ENCODE results near the gene HSPA1L. TPM values are rescaled to one million over a fixed set of nuclear protein-coding genes. Genes with fewer than 3 reads are reported as not detected.

HSPA1L gene
- total RNA-seq, 1 donor from 2014 or later, result 1.2 TPM

GRCh38 chr6:31761343-31761742, 53.7 kb downstream of the HSPA1L start:
- peaks cover 33% of the 10 kb centered on the region for H3K36me3 Mint-ChIP-seq (ENCODE audit: low read depth)
- POLR2A ChIA-PET, result no interaction called here
- ATAC-seq (ENCODE audit: low read depth), result no peak
- no peak for DNase-seq
- no peaks in the 10 kb centered on the region for H3K27me3 Mint-ChIP-seq
- TF ChIP-seq, protein P1, sequence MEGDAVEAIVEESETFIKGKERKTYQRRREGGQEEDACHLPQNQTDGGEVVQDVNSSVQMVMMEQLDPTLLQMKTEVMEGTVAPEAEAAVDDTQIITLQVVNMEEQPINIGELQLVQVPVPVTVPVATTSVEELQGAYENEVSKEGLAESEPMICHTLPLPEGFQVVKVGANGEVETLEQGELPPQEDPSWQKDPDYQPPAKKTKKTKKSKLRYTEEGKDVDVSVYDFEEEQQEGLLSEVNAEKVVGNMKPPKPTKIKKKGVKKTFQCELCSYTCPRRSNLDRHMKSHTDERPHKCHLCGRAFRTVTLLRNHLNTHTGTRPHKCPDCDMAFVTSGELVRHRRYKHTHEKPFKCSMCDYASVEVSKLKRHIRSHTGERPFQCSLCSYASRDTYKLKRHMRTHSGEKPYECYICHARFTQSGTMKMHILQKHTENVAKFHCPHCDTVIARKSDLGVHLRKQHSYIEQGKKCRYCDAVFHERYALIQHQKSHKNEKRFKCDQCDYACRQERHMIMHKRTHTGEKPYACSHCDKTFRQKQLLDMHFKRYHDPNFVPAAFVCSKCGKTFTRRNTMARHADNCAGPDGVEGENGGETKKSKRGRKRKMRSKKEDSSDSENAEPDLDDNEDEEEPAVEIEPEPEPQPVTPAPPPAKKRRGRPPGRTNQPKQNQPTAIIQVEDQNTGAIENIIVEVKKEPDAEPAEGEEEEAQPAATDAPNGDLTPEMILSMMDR (IDR thresholded peaks at IDR 0.05), result no peak
- intact Hi-C loops (cut with micrococcal nuclease), result no loop called here
- no peaks in the 10 kb centered on the region for H3K9me3 Mint-ChIP-seq
- no peak overlapping the region for H3K27ac Mint-ChIP-seq
- no peak overlapping the region for H3K4me3 Mint-ChIP-seq
- CTCF ChIA-PET, result interaction anchor here (1.1 kb wide), 1 partner anchor 8 kb away, joined by 3 read pairs; no protein-coding TSS in a partner anchor
- H3K4me1 Mint-ChIP-seq, result no peaks in the 10 kb centered on the region

GRCh38 chr6:31760790-31761189, 54.3 kb downstream of the HSPA1L start:
- Mint-ChIP-seq H3K9me3 (no peaks in the 10 kb centered on the region), H3K36me3 (ENCODE audit: low read depth) (peaks cover 33% of the 10 kb centered on the region), H3K4me3 (no peak overlapping the region), H3K4me1 (no peaks in the 10 kb centered on the region), H3K27ac (no peak overlapping the region), H3K27me3 (no peaks in the 10 kb centered on the region)
- no peak for DNase-seq
- intact Hi-C loops (cut with micrococcal nuclease), result no loop called here
- no peak for ATAC-seq (ENCODE audit: low read depth)
- TF ChIP-seq, protein P1 (IDR thresholded peaks at IDR 0.05), result no peak
- ChIA-PET POLR2A (no interaction called here), CTCF (interaction anchor here (1.1 kb wide), 1 partner anchor 9 kb away, joined by 3 read pairs; no protein-coding TSS in a partner anchor)

Other genes starting within 250 kb of the HSPA1L start
- gene LTA, start 243.0 kb downstream of the HSPA1L start, total RNA-seq, result 60.4 and 66.0 TPM in 2 replicates
- gene TNF, start 239.7 kb downstream of the HSPA1L start, total RNA-seq, result 135 and 139 TPM in 2 replicates
- gene LTB, start 232.9 kb downstream of the HSPA1L start, total RNA-seq, result 155 and 177 TPM in 2 replicates
- gene LST1, start 229.0 kb downstream of the HSPA1L start, total RNA-seq, result 7.8 and 8.4 TPM in 2 replicates
- gene NCR3, start 222.3 kb downstream of the HSPA1L start, total RNA-seq, result 10.0 and 11.2 TPM in 2 replicates
- 1.4 and 2.0 TPM in 2 replicates for gene AIF1, start 200.0 kb downstream of the HSPA1L start, total RNA-seq
- gene PRRC2A, start 194.6 kb downstream of the HSPA1L start, total RNA-seq, result 246 and 283 TPM in 2 replicates
- gene BAG6, start 162.6 kb downstream of the HSPA1L start, total RNA-seq, result 309 and 327 TPM in 2 replicates
- 2.2 and 2.4 TPM in 2 replicates for gene APOM, start 159.4 kb downstream of the HSPA1L start, total RNA-seq
- gene C6orf47, start 154.5 kb downstream of the HSPA1L start, total RNA-seq, result 29.0 and 29.3 TPM in 2 replicates
- gene GPANK1, start 150.3 kb downstream of the HSPA1L start, total RNA-seq, result 23.0 and 24.2 TPM in 2 replicates
- gene CSNK2B, start 149.2 kb downstream of the HSPA1L start, total RNA-seq, result 190 and 191 TPM in 2 replicates
- 23.2 and 33.1 TPM in 2 replicates for gene LY6G5B, start 145.3 kb downstream of the HSPA1L start, total RNA-seq
- 0.29 and 0.73 TPM in 2 replicates for gene LY6G5C, start 134.2 kb downstream of the HSPA1L start, total RNA-seq
- 49.3 and 59.1 TPM in 2 replicates for gene ABHD16A, start 112.0 kb downstream of the HSPA1L start, total RNA-seq
- not detected in 2 replicates for gene LY6G6F, start 108.4 kb downstream of the HSPA1L start, total RNA-seq
- not detected in 2 replicates for gene LY6G6D, start 99.9 kb downstream of the HSPA1L start, total RNA-seq
- gene LY6G6C, start 93.5 kb downstream of the HSPA1L start, total RNA-seq, result not detected in 2 replicates
- gene MPIG6B, start 91.9 kb downstream of the HSPA1L start, total RNA-seq, result 0.12 TPM in 1 of 2 replicates, not detected in the other
- 30.7 and 32.5 TPM in 2 replicates for gene DDAH2, start 86.0 kb downstream of the HSPA1L start, total RNA-seq
- 374 and 397 TPM in 2 replicates for gene CLIC1, start 78.8 kb downstream of the HSPA1L start, total RNA-seq
- gene MSH5, start 75.3 kb downstream of the HSPA1L start, total RNA-seq, result 35.4 and 47.3 TPM in 2 replicates
- gene SAPCD1, start 52.6 kb downstream of the HSPA1L start, total RNA-seq, result 7.7 and 9.0 TPM in 2 replicates
- 1.6 and 2.9 TPM in 2 replicates for gene VWA7, start 38.0 kb downstream of the HSPA1L start, total RNA-seq
- gene VARS1, start 19.5 kb downstream of the HSPA1L start, total RNA-seq, result 136 and 140 TPM in 2 replicates
- gene LSM2, start 8.3 kb downstream of the HSPA1L start, total RNA-seq, result 61.8 and 68.6 TPM in 2 replicates
- gene HSPA1A, start 260 bp upstream of the HSPA1L start, total RNA-seq, result 27.1 and 28.1 TPM in 2 replicates
- 23.7 and 30.4 TPM in 2 replicates for gene HSPA1B, start 12.5 kb upstream of the HSPA1L start, total RNA-seq
- gene NEU1, start 47.5 kb upstream of the HSPA1L start, total RNA-seq, result 18.3 and 19.2 TPM in 2 replicates
- gene SLC44A4, start 63.7 kb upstream of the HSPA1L start, total RNA-seq, result 0.17 TPM in 1 of 2 replicates, not detected in the other
- gene EHMT2, start 82.4 kb upstream of the HSPA1L start, total RNA-seq, result 49.9 and 58.4 TPM in 2 replicates
- gene ZBTB12, start 86.8 kb upstream of the HSPA1L start, total RNA-seq, result 4.8 and 5.5 TPM in 2 replicates
- gene C2, start 112.4 kb upstream of the HSPA1L start, total RNA-seq, result 0.78 and 0.95 TPM in 2 replicates
- 0.29 TPM in 1 of 2 replicates, not detected in the other for gene CFB, start 130.8 kb upstream of the HSPA1L start, total RNA-seq
- 57.9 and 63.3 TPM in 2 replicates for gene NELFE, start 143.7 kb upstream of the HSPA1L start, total RNA-seq
- 95.8 and 102 TPM in 2 replicates for gene SKIC2, start 143.9 kb upstream of the HSPA1L start, total RNA-seq
- 23.7 and 29.4 TPM in 2 replicates for gene DXO, start 156.9 kb upstream of the HSPA1L start, total RNA-seq
- gene C4A, start 166.8 kb upstream of the HSPA1L start, total RNA-seq, result 4.6 and 6.8 TPM in 2 replicates
- 5.1 and 5.3 TPM in 2 replicates for gene C4B, start 199.5 kb upstream of the HSPA1L start, total RNA-seq
- 0.10 TPM in 1 of 2 replicates, not detected in the other for gene CYP21A2, start 223.1 kb upstream of the HSPA1L start, total RNA-seq

All from activated B cell treated with CpG ODN at 0.5 μM for 24 hours (primary cell).